ENCODE results near the gene FGD6. TPM values are rescaled to one million over a fixed set of nuclear protein-coding genes. Genes with fewer than 3 reads are reported as not detected.

The FGD6 gene
- total RNA-seq, 2 experiments from 2014 or later = 1.5 TPM

DNA sequence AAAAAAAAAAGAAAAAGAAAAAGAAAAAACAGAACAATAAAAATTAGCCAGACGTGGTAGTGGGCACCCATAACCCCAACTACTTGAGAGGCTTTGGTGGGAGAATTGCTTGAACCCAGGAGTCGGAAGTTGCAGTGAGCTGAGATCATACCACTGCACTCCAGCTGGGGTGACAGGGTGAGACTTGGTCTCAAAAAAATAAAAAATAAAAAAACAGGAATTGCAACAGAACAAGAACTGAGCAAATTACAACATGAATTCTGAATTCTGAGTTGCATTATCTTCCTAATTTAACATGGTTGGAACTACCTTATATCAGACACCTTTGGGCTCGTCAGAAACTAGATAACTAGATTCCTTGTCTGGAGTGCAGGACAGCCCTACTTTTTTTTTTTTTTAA, 90.5 kb downstream of the FGD6 start:
- H3K27me3 ChIP-seq (ENCODE audit: control insufficient read depth in 1 of 2, insufficient read depth in 2 of 2, low read length in 2 of 2) = no peaks in the 10 kb centered on the region
- POLR2A ChIA-PET = no interaction called here
- H3K4me3 ChIP-seq (ENCODE audit: low read length) = no peak overlapping the region
- H3K36me3 ChIP-seq (ENCODE audit: insufficient read depth, low read length) = no peaks in the 10 kb centered on the region
- intact Hi-C loops (cut with DNase I, micrococcal nuclease) = no loop called here
- no peaks in the 10 kb centered on the region for H3K4me1 ChIP-seq (ENCODE audit: insufficient read depth, low read length)
- Mint-ChIP-seq H3K36me3 (ENCODE audit: low read depth) (no peaks in the 10 kb centered on the region), H3K4me3 (no peak overlapping the region), H3K27me3 (no peaks in the 10 kb centered on the region), H3K9me3 (no peaks in the 10 kb centered on the region), H3K4me1 (ENCODE audit: low read depth) (no peaks in the 10 kb centered on the region), H3K27ac (no peak overlapping the region)
- no peaks in the 10 kb centered on the region for H3K9me3 ChIP-seq (ENCODE audit: control insufficient read depth in 1 of 2, insufficient read depth in 1 of 2, low read length in 2 of 2)
- no peak for ATAC-seq (ENCODE audit: poor library complexity)
- TF ChIP-seq CTCF (IDR thresholded peaks at IDR 0.05) = no peak
- H3K27ac ChIP-seq (ENCODE audit: low read depth in 1 of 2, low read length in 2 of 2) = no peak overlapping the region
- CTCF ChIA-PET = no interaction called here
- no peak for DNase-seq

- Histone ChIP-seq H3K4me1 (ENCODE audit: insufficient read depth, low read length) (no peaks in the 10 kb centered on the region), H3K36me3 (ENCODE audit: insufficient read depth, low read length) (no peaks in the 10 kb centered on the region), H3K9me3 (ENCODE audit: control insufficient read depth in 1 of 2, insufficient read depth in 1 of 2, low read length in 2 of 2) (no peaks in the 10 kb centered on the region), H3K27me3 (ENCODE audit: control insufficient read depth in 1 of 2, insufficient read depth in 2 of 2, low read length in 2 of 2) (no peaks in the 10 kb centered on the region), H3K27ac (ENCODE audit: low read depth in 1 of 2, low read length in 2 of 2) (no peak overlapping the region), H3K4me3 (ENCODE audit: low read length) (no peak overlapping the region)
- ATAC-seq (ENCODE audit: poor library complexity) (no peak), DNase-seq (no peak)
- ChIA-PET CTCF (no interaction called here), POLR2A (no interaction called here)
- H3K9me3 Mint-ChIP-seq = no peaks in the 10 kb centered on the region
- H3K4me3 Mint-ChIP-seq = no peak overlapping the region
- intact Hi-C loops (cut with DNase I, micrococcal nuclease) = no loop called here
- no peaks in the 10 kb centered on the region for H3K4me1 Mint-ChIP-seq (ENCODE audit: low read depth)
- no peak for TF ChIP-seq CTCF (IDR thresholded peaks at IDR 0.05)
- no peaks in the 10 kb centered on the region for H3K27me3 Mint-ChIP-seq
- no peaks in the 10 kb centered on the region for H3K36me3 Mint-ChIP-seq (ENCODE audit: low read depth)
- H3K27ac Mint-ChIP-seq = no peak overlapping the region
Observed at GRCh38 chr12:95126076-95126475, 91.2 kb downstream of the FGD6 start.

DNA sequence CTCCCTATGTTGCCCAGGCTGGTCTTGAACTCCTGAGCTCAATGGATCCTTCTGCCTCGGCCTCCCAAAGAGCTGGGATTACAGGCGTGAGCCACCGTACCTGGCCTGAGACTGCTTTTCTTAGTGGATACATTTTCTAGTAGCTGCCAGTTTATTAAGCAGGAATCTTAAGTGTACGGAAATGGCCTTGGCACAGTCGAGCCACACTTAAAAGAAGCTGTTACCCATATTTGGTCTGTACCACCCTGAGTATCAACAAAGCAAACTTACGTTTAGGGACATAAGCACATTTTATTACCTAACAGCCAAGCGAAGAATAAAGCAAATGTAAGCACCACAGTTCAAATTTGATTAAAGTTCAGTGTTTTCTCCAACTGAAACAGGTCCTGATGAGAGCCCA, 93.2 kb downstream of the FGD6 start:
- H3K4me3 Mint-ChIP-seq = no peak overlapping the region
- H3K27me3 Mint-ChIP-seq = no peaks in the 10 kb centered on the region
- no peak overlapping the region for H3K4me3 ChIP-seq (ENCODE audit: low read length)
- intact Hi-C loops (cut with DNase I, micrococcal nuclease) = no loop called here
- TF ChIP-seq CTCF (IDR thresholded peaks at IDR 0.05) = no peak
- no peak overlapping the region for H3K27ac Mint-ChIP-seq
- no peaks in the 10 kb centered on the region for H3K36me3 ChIP-seq (ENCODE audit: insufficient read depth, low read length)
- ATAC-seq (ENCODE audit: poor library complexity) = no peak
- DNase-seq = no peak
- ChIA-PET POLR2A (no interaction called here), CTCF (no interaction called here)
- H3K9me3 ChIP-seq (ENCODE audit: control insufficient read depth in 1 of 2, insufficient read depth in 1 of 2, low read length in 2 of 2) = no peaks in the 10 kb centered on the region
- H3K4me1 ChIP-seq (ENCODE audit: insufficient read depth, low read length) = no peaks in the 10 kb centered on the region
- no peaks in the 10 kb centered on the region for H3K4me1 Mint-ChIP-seq (ENCODE audit: low read depth)
- no peak overlapping the region for H3K27ac ChIP-seq (ENCODE audit: low read depth in 1 of 2, low read length in 2 of 2)
- H3K9me3 Mint-ChIP-seq = no peaks in the 10 kb centered on the region
- H3K27me3 ChIP-seq (ENCODE audit: control insufficient read depth in 1 of 2, insufficient read depth in 2 of 2, low read length in 2 of 2) = no peaks in the 10 kb centered on the region
- no peaks in the 10 kb centered on the region for H3K36me3 Mint-ChIP-seq (ENCODE audit: low read depth)
